Right ventricle myocardium inferior (tissue), 1 donor: ENCODE data around the gene COL9A2. TPM values are rescaled to one million over a fixed set of nuclear protein-coding genes. Genes with fewer than 3 reads are reported as not detected.

ENCODE experiments used
- total RNA-seq: library from RNA; stranded (reverse); fragmentation: NEBNext Ultra II Directional; extraction: Animal tissue kit (Norgen Biotek cat#: 25700); gene quantifications from one replicate; pipeline ENCODE4 v1.2.1, GENCODE V29; 2021
- donor health status: DM: no; HTN: yes; CAD: no; lungs with severe emphysema.

COL9A2 gene
- total RNA-seq, 1 donor from 2014 or later: 0.24 TPM

Other genes starting within 250 kb of the COL9A2 start
- 44.1 TPM for gene PPT1, start 220.0 kb downstream of the COL9A2 start, total RNA-seq
- gene RLF, start 155.9 kb downstream of the COL9A2 start, total RNA-seq: 12.7 TPM
- gene TMCO2, start 69.3 kb downstream of the COL9A2 start, total RNA-seq: not detected
- gene ZMPSTE24, start 59.0 kb downstream of the COL9A2 start, total RNA-seq: 37.4 TPM
- gene SMAP2, start 56.4 kb upstream of the COL9A2 start, total RNA-seq: 16.3 TPM
- gene ZFP69B, start 133.2 kb upstream of the COL9A2 start, total RNA-seq: 1.2 TPM
- 1.8 TPM for gene ZFP69, start 160.0 kb upstream of the COL9A2 start, total RNA-seq
- gene EXO5, start 191.5 kb upstream of the COL9A2 start, total RNA-seq: 4.7 TPM
- gene ZNF684, start 214.4 kb upstream of the COL9A2 start, total RNA-seq: 9.7 TPM